Omental fat pad (tissue), 4 donors: ENCODE results near the gene IGDCC3. TPM values are rescaled to one million over a fixed set of nuclear protein-coding genes. Genes with fewer than 3 reads are reported as not detected.
"Not testable (repeated sequence)": the region's sequence is repeated elsewhere in the genome, so short reads cannot be mapped to it uniquely, and the experiment has no call there.

Experiments used
- ATAC-seq: fragments of 150-250 bp; one replicate; pipeline ENCODE4 v1.9.1; 2016; ENCODE audit warnings: mild to moderate bottlenecking, moderate library complexity; ENCODE audit not compliant: low FRiP score
- DNase-seq: peaks from one replicate; pipeline ENCODE4 v3.0.0-alpha.2; 2019; ENCODE audit warnings: low spot score
- CTCF ChIP-seq, 3 donors: fragments of 450-650 bp; IDR thresholded peaks; one replicate each; pipeline ENCODE4 v1.5.1; 2016 to 2017; ENCODE audit warnings: antibody characterized with exemption in 3 of 3, mild to moderate bottlenecking in 3 of 3, moderate library complexity in 2 of 3
- total RNA-seq, 4 donors: library from RNA; depleted of rRNA; stranded (reverse); fragments of >200 nt; gene quantifications; one replicate each; pipeline ENCODE4 v1.1.0, GENCODE V29; 2016

Gene IGDCC3
- total RNA-seq, 4 donors from 2014 or later, result not detected

GRCh38 chr15:65399997-65400396 lies 22.2 kb upstream of the IGDCC3 start:
- no peak for ATAC-seq
- no peak for DNase-seq
- TF ChIP-seq CTCF (IDR thresholded peaks at IDR 0.05), result no peak

GRCh38 chr15:65399001-65399706 lies 21.4 kb upstream of the IGDCC3 start:
- ATAC-seq, result no peak
- DNase-seq, result no peak
- TF ChIP-seq CTCF (IDR thresholded peaks at IDR 0.05), result no peak

GRCh38 chr15:65398486-65398885 lies 20.7 kb upstream of the IGDCC3 start:
- not testable (repeated sequence) for ATAC-seq, DNase-seq

GRCh38 chr15:65396965-65397317 lies 19.1 kb upstream of the IGDCC3 start:
- no peak for ATAC-seq
- TF ChIP-seq CTCF (IDR thresholded peaks at IDR 0.05), result no peak
- DNase-seq, result no peak

GRCh38 chr15:65396283-65396964 lies 18.6 kb upstream of the IGDCC3 start:
- TF ChIP-seq CTCF (IDR thresholded peaks at IDR 0.05), result no peak
- DNase-seq (no peak), ATAC-seq (no peak)

- DNase-seq, result no peak
- TF ChIP-seq CTCF (IDR thresholded peaks at IDR 0.05), result no peak
- ATAC-seq, result no peak
Measured at GRCh38 chr15:65395567-65396202, 17.9 kb upstream of the IGDCC3 start.

- ATAC-seq, result no peak
- no peak for DNase-seq
- TF ChIP-seq CTCF (IDR thresholded peaks at IDR 0.05), result no peak
Measured at GRCh38 chr15:65394936-65395335, 17.1 kb upstream of the IGDCC3 start.
